GM23248 (cell line): Measurements from ENCODE around the gene MXI1.

Experiments
- EZH2 ChIP-seq: fragments of 200-600 bp; sonication (generic); IDR thresholded peaks from 2 replicates; pipeline ENCODE4 v1.6.1; 2018; ENCODE audit warnings: antibody characterized with exemption, mild to moderate bottlenecking; ENCODE audit not compliant: insufficient read depth, poor library complexity, severe bottlenecking
- EZH2phosphoT487 ChIP-seq: fragments of 200-600 bp; sonication (generic); IDR thresholded peaks from 2 replicates; pipeline ENCODE4 v1.6.1; 2018; ENCODE audit warnings: antibody characterized with exemption, moderate library complexity, mild to moderate bottlenecking, low read depth; ENCODE audit not compliant: insufficient read depth

DNA sequence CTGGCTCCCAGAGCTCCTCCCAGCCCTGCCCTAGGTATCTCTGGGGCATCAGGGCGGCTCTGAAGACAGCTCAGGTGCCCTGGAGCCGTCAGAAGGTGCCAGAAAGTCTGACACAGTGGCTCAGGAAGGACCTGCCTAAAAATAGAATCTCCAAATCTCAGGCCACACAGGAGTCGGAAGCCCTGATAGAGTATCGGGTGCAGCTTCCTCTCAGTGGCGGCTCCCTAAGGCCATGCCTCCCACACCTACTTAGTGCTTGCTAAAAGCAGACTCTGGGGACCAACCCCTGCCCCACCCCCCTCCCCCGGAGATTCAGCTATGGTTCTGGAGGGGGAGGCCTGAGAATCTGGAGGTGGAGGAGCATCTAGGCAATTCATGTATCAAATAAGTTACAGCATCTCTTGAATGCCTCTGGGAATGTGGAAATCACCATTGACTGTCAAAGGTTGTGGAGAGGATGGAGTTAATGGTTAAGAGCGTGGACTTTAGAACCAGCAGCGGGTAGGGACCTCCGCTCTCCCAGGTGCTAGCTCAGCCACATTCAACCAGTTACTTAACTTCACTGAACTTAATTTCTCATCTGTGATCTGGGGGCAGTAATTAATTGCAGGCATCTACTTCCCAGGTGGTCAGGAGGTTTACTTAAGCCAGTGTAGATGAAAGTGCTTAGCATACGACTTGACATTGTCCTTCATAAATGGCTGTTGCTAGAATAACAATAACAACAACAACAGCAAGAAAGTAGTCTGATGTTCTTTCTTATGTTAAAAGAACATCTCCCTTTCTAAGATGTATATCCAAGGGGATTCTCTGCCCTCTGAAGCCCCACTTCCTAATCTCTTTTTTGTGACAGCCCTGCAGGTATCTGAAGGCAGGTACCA lies 38.6 kb upstream of the MXI1 start:
- peak; percentile 65 for TF ChIP-seq EZH2
- no peak for TF ChIP-seq EZH2phosphoT487
